Fibroblast of upper back skin (primary cell): ENCODE measurements around the gene EME1.
"Not testable (repeated sequence)": the region's sequence is repeated elsewhere in the genome, so short reads cannot be mapped to it uniquely, and the experiment has no call there.

ENCODE experiments used
- DNase-seq: peaks from one replicate; pipeline ENCODE4 v3.0.0-alpha.2; 2013

Gene EME1

GRCh38 chr17:50426814-50427787 is 54.1 kb downstream of the EME1 start:
- DNase-seq: no peak

GRCh38 chr17:50428126-50428525 is 55.1 kb downstream of the EME1 start:
- DNase-seq: not testable (repeated sequence)

GRCh38 chr17:50428831-50429424 is 55.9 kb downstream of the EME1 start:
- DNase-seq: no peak

- DNase-seq: no peak
Observed at GRCh38 chr17:50429793-50430192, 56.8 kb downstream of the EME1 start.
